Endothelial cell of umbilical vein (primary cell): Measurements from ENCODE around the gene ZNF273. TPM values are rescaled to one million over a fixed set of nuclear protein-coding genes. Genes with fewer than 3 reads are reported as not detected.

Source experiments
- BruUV-seq: library from RNA; stranded (reverse); fragments of 400-500 nt; replicated peaks from 2 replicates; lab custom pipeline; 2021; lab: Mats Ljungman, UMichigan
- CTCF ChIA-PET: fragments of 300-600, 350-600 bp; sonication (Branson Sonifier 250); formaldehyde crosslinking; loops from one replicate; lab custom pipeline; 2021; ENCODE audit warnings: antibody characterized with exemption, inconsistent platforms; lab: Charles Lee
- POLR2A ChIA-PET: fragments of 300-600, 350-600 bp; sonication (Branson Sonifier 250); formaldehyde crosslinking; loops from one replicate; lab custom pipeline; 2021; ENCODE audit warnings: antibody characterized with exemption, inconsistent platforms; lab: Charles Lee
- DNase-seq: peaks from one replicate; pipeline ENCODE4 v3.0.0-alpha.2; 2011; ENCODE audit warnings: low read depth, low spot score
- FAIRE-seq: peaks from 2 replicates; lab custom pipeline; 2011; peaks lifted over from hg19 to GRCh38; lab: Jason Lieb, UNC
- H2AFZ ChIP-seq: 2 replicates; pipeline ENCODE4 v1.6.0; 2012; ENCODE audit warnings: low read depth, low read length, control low read depth, inconsistent platforms
- H3K27ac ChIP-seq: 2 replicates; pipeline ENCODE4 v1.5.1; 2011; ENCODE audit warnings: low read depth, mild to moderate bottlenecking, control low read depth, low read length, moderate library complexity; ENCODE audit not compliant: insufficient read depth
- H3K27me3 ChIP-seq, 2 experiments: 2 replicates each; pipeline versions ENCODE4 v1.6.0 to v1.6.1; 2011; ENCODE audit warnings: low read length in 2 of 2, mixed read lengths in 1 of 2; ENCODE audit not compliant: control insufficient read depth in 2 of 2, insufficient read depth in 2 of 2
- H3K36me3 ChIP-seq, 2 experiments: 2 replicates in 1 of 2; 3 replicates in 1 of 2; pipeline ENCODE4 v1.5.1; 2011; ENCODE audit warnings: low read length in 2 of 2, mild to moderate bottlenecking in 1 of 2, moderate library complexity in 1 of 2; ENCODE audit not compliant: control insufficient read depth in 2 of 2, insufficient read depth in 2 of 2; ENCODE audit errors: extremely low read depth in 1 of 2
- H3K4me1 ChIP-seq: 3 replicates; pipeline ENCODE4 v1.5.1; 2011; ENCODE audit warnings: mild to moderate bottlenecking, low read length; ENCODE audit not compliant: control insufficient read depth, insufficient read depth; ENCODE audit errors: extremely low read depth
- H3K4me2 ChIP-seq: 2 replicates; pipeline ENCODE4 v1.6.1; 2011; ENCODE audit warnings: low read length, control low read depth, mixed read lengths; ENCODE audit not compliant: insufficient read depth
- H3K4me3 ChIP-seq, 3 experiments: fragments of 200-600 bp in 1 of 3; sonication (generic), shearing (Covaris generic) in 1 of 3; replicated peaks in 1 of 3; 2 replicates each; pipeline ENCODE4 v1.5.1; 2011 to 2016; ENCODE audit warnings: control low read depth in 3 of 3, low read length in 3 of 3, mild to moderate bottlenecking in 2 of 3, inconsistent platforms in 1 of 3, low read depth in 1 of 3, moderate library complexity in 1 of 3; ENCODE audit not compliant: insufficient read depth in 1 of 3
- H3K79me2 ChIP-seq: 2 replicates; pipeline ENCODE4 v1.6.0; 2012; ENCODE audit warnings: low read length, inconsistent platforms; ENCODE audit not compliant: control insufficient read depth, insufficient read depth
- H3K9ac ChIP-seq: replicated peaks from 2 replicates; pipeline ENCODE3; 2011; ENCODE audit warnings: low read length, control low read depth; ENCODE audit not compliant: insufficient read depth; ENCODE audit errors: extremely low read depth
- H3K9me1 ChIP-seq: replicated peaks from 3 replicates; pipeline ENCODE4 v1.6.0; 2011; ENCODE audit warnings: mild to moderate bottlenecking, low read length; ENCODE audit not compliant: control insufficient read depth, insufficient read depth; ENCODE audit errors: extremely low read depth
- H3K9me3 ChIP-seq: replicated peaks from 2 replicates; pipeline ENCODE4 v1.5.1; 2012; ENCODE audit warnings: low read length, inconsistent platforms; ENCODE audit not compliant: control insufficient read depth, insufficient read depth
- H4K20me1 ChIP-seq: replicated peaks from 2 replicates; pipeline ENCODE3; 2011; ENCODE audit warnings: mild to moderate bottlenecking, low read length; ENCODE audit not compliant: control insufficient read depth, insufficient read depth; ENCODE audit errors: extremely low read depth
- CTCF ChIP-seq, 2 donors: IDR thresholded peaks; 1 replicate in 1 of 2; 2 replicates in 1 of 2; pipeline ENCODE4 v1.5.1; 2011; ENCODE audit warnings: low read length in 2 of 2, mild to moderate bottlenecking in 2 of 2, moderate library complexity in 2 of 2, control low read depth in 1 of 2, inconsistent platforms in 1 of 2, low read depth in 1 of 2; ENCODE audit not compliant: insufficient read depth in 1 of 2; ENCODE audit errors: extremely low read depth in 1 of 2
- EZH2 ChIP-seq: IDR thresholded peaks from 2 replicates; pipeline ENCODE4 v1.6.1; 2012; ENCODE audit warnings: borderline replicate concordance, low read depth, mild to moderate bottlenecking, moderate library complexity, low read length, inconsistent platforms; ENCODE audit not compliant: severe bottlenecking
- GATA2 ChIP-seq: IDR thresholded peaks from 2 replicates; pipeline ENCODE4 v1.7.0; 2011; ENCODE audit warnings: low read depth, mild to moderate bottlenecking, moderate library complexity, mixed read lengths, low read length; ENCODE audit not compliant: insufficient read length, insufficient read depth
- POLR2A ChIP-seq: IDR thresholded peaks from 2 replicates; pipeline ENCODE4 v1.6.1; 2012; ENCODE audit warnings: low read depth, mild to moderate bottlenecking, control low read depth, low read length
- dilution Hi-C: fragments of 300-500 bp; cut with MboI; formaldehyde crosslinking; loops from one replicate; pipeline ENCODE4 v1.15.0; 2019; ENCODE audit warnings: low sequenced_read_pairs; ENCODE audit not compliant: extremely low pct_ligation_motif_present
- intact Hi-C: fragments of 100-400 bp; cut with micrococcal nuclease; formaldehyde crosslinking; loops from one replicate; pipeline ENCODE4 v1.10.0; 2022
- polyA plus RNA-seq, 4 experiments: library from polyadenylated mRNA; depleted of rRNA in 3 of 4; stranded (reverse) in 3 of 4; unstranded in 1 of 4; fragments of >200 nt; gene quantifications; 2 replicates each; pipeline versions ENCODE4 v1.2.1 to v1.2.3, GENCODE V29; 2011 to 2012; ENCODE audit warnings: missing spikeins in 1 of 4
- total RNA-seq: library from RNA; stranded (reverse); gene quantifications from 2 replicates; pipeline ENCODE4 v1.2.3, GENCODE V29; 2021

The ZNF273 gene
- total and polyA plus RNA-seq, 2 donors (not counting 3 experiments of a cell fraction or from before 2014, with no cell fraction given) = 1.4 to 4.1 TPM

DNA sequence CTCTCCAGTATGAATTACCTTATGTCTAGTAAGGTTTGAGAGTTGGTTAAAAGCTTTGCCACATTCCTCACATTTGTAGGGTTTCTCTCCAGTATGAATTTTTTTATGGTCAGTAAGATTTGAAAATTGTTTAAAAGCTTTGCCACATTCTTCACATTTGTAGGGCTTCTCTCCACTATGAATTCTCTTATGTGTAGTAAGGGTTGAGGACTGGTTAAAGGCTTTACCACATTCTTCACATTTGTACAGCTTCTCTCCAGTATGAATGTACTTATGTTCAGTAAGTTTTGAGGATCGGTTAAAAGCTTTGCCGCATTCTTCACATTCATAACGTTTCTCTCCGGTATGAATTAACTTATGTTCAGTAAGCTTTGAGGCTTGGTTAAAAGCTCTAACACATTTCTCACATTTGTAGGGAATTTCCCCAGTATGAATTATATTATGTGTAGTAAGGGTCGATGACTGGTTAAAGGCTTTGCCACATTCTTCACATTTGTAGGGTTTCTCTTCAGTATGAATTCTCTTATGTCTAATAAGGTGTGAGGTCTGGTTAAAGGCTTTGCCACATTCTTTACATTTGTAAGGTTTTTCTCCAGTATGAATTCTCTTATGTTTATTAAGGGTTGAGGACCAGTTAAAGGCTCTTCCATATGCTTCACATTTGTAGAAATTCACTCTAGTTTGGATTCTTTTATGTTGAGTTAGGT, 75.6 kb downstream of the ZNF273 start:
- ChIA-PET POLR2A (no interaction called here), CTCF (interaction anchor here (1.5 kb wide), 1 partner anchor 9 kb away, joined by 5 read pairs; no protein-coding TSS in a partner anchor)
- Histone ChIP-seq H3K27ac (no peak overlapping the region), H3K9me1 (no peaks in the 10 kb centered on the region), H3K4me2 (no peak overlapping the region), H3K4me3 (no peak overlapping the region), H3K9ac (no peak overlapping the region), H3K79me2 (no peaks in the 10 kb centered on the region), H3K36me3 (peaks cover 1 to 6% of the 10 kb centered on the region in 2 experiments), H3K9me3 (peaks cover 8% of the 10 kb centered on the region), H3K4me1 (no peaks in the 10 kb centered on the region), H3K27me3 (no peaks in the 10 kb centered on the region), H2AFZ (no peak overlapping the region), H4K20me1 (no peaks in the 10 kb centered on the region)
- dilution Hi-C loops = no loop called here
- no TSS peak for BruUV-seq
- TF ChIP-seq EZH2 (no peak), CTCF (IDR thresholded peaks at IDR 0.05; ENCODE audit: extremely low read depth in 1 of 2, insufficient read depth in 1 of 2, low read depth in 1 of 2, low read length in 2 of 2) (no peak), POLR2A (no peak), GATA2 (no peak)
- intact Hi-C loops = no loop called here
- no peak for DNase-seq
- FAIRE-seq = no peak

Other genes starting within 250 kb of the ZNF273 start
- 5.6 and 5.8 TPM in 2 replicates for gene ZNF107, start 237.1 kb upstream of the ZNF273 start, total RNA-seq
- gene ZNF107, start 237.1 kb upstream of the ZNF273 start, polyA plus RNA-seq = 0.73 and 0.77 TPM in 2 replicates
- gene ZNF138, start 108.8 kb upstream of the ZNF273 start, total RNA-seq = 3.3 and 4.4 TPM in 2 replicates
- gene ZNF138, start 108.8 kb upstream of the ZNF273 start, polyA plus RNA-seq = 1.5 and 2.0 TPM in 2 replicates
- 12.6 and 24.7 TPM in 2 replicates for gene ZNF117, start 87.8 kb downstream of the ZNF273 start, total RNA-seq
- gene ZNF117, start 87.8 kb downstream of the ZNF273 start, polyA plus RNA-seq = 4.5 and 5.9 TPM in 2 replicates
- 28.4 and 44.6 TPM in 2 replicates for gene ERV3-1, start 103.4 kb downstream of the ZNF273 start, total RNA-seq
- gene ERV3-1, start 103.4 kb downstream of the ZNF273 start, polyA plus RNA-seq = 25.0 and 29.6 TPM in 2 replicates